Measurements from ENCODE around the gene LCE1E.

LCE1E gene

GRCh38 chr1:152801333-152801732 is 15.3 kb downstream of the LCE1E start:
- H3K36me3 ChIP-seq (ENCODE audit: control insufficient read depth, insufficient read depth, low read length): no peaks in the 10 kb centered on the region
- H3K27me3 ChIP-seq (ENCODE audit: control insufficient read depth, insufficient read depth, low read length): no peaks in the 10 kb centered on the region
- no peak overlapping the region for H3K27ac ChIP-seq (ENCODE audit: low read depth, low read length)
- H3K4me3 ChIP-seq (ENCODE audit: low read length): no peak overlapping the region
- H3K9ac ChIP-seq (ENCODE audit: low read length): no peak overlapping the region
- H3K4me1 ChIP-seq (ENCODE audit: control insufficient read depth, insufficient read depth, low read length): no peaks in the 10 kb centered on the region

GRCh38 chr1:152806576-152806975 is 20.5 kb downstream of the LCE1E start, which contains the start of gene LCE1C:
Gene LCE1C (minus strand): TSS chr1:152806651. CDS start chr1:152805478, 1,173 bp downstream.
- Histone ChIP-seq H3K4me3 (ENCODE audit: low read length) (no peak within 1 kb of the TSS), H3K4me1 (ENCODE audit: control insufficient read depth, insufficient read depth, low read length) (no peaks in the 10 kb centered on the region), H3K9ac (ENCODE audit: low read length) (no peak within 1 kb of the TSS), H3K36me3 (ENCODE audit: control insufficient read depth, insufficient read depth, low read length) (no peaks in the 10 kb centered on the region), H3K27ac (ENCODE audit: low read depth, low read length) (no peak within 1 kb of the TSS), H3K27me3 (ENCODE audit: control insufficient read depth, insufficient read depth, low read length) (no peaks in the 10 kb centered on the region)

GRCh38 chr1:152811050-152811449 is 25.0 kb downstream of the LCE1E start:
- no peak overlapping the region for H3K9ac ChIP-seq (ENCODE audit: low read length)
- no peak overlapping the region for H3K4me3 ChIP-seq (ENCODE audit: low read length)
- no peak overlapping the region for H3K27ac ChIP-seq (ENCODE audit: low read depth, low read length)
- H3K27me3 ChIP-seq (ENCODE audit: control insufficient read depth, insufficient read depth, low read length): no peaks in the 10 kb centered on the region
- H3K4me1 ChIP-seq (ENCODE audit: control insufficient read depth, insufficient read depth, low read length): no peaks in the 10 kb centered on the region
- H3K36me3 ChIP-seq (ENCODE audit: control insufficient read depth, insufficient read depth, low read length): no peaks in the 10 kb centered on the region

- H3K27me3 ChIP-seq (ENCODE audit: control insufficient read depth, insufficient read depth, low read length): no peaks in the 10 kb centered on the region
- no peak within 1 kb of the TSS for H3K4me3 ChIP-seq (ENCODE audit: low read length)
These were observed 25.6 kb downstream of the LCE1E start, which contains the start of gene LCE1B for GRCh38 chr1:152811671-152812070. Gene LCE1B (plus strand): TSS chr1:152811971. CDS start chr1:152812447, 476 bp downstream.

GRCh38 chr1:152817309-152817708 is 31.3 kb downstream of the LCE1E start:
- Histone ChIP-seq H3K27ac (ENCODE audit: low read depth, low read length) (no peak overlapping the region), H3K36me3 (ENCODE audit: control insufficient read depth, insufficient read depth, low read length) (no peaks in the 10 kb centered on the region), H3K4me3 (ENCODE audit: low read length) (no peak overlapping the region), H3K27me3 (ENCODE audit: control insufficient read depth, insufficient read depth, low read length) (no peaks in the 10 kb centered on the region), H3K9ac (ENCODE audit: low read length) (no peak overlapping the region), H3K4me1 (ENCODE audit: control insufficient read depth, insufficient read depth, low read length) (no peaks in the 10 kb centered on the region)

More at GRCh38 chr1:152811671-152812070, 25.6 kb downstream of the LCE1E start, which contains the start of gene LCE1B:
- no peaks in the 10 kb centered on the region for H3K36me3 ChIP-seq (ENCODE audit: control insufficient read depth, insufficient read depth, low read length)
- H3K27ac ChIP-seq (ENCODE audit: low read depth, low read length): no peak within 1 kb of the TSS
- H3K9ac ChIP-seq (ENCODE audit: low read length): no peak within 1 kb of the TSS
- H3K4me1 ChIP-seq (ENCODE audit: control insufficient read depth, insufficient read depth, low read length): no peaks in the 10 kb centered on the region

- no peak overlapping the region for H3K4me3 ChIP-seq (ENCODE audit: low read length)
- no peaks in the 10 kb centered on the region for H3K4me1 ChIP-seq (ENCODE audit: control insufficient read depth, insufficient read depth, low read length)
- no peak overlapping the region for H3K9ac ChIP-seq (ENCODE audit: low read length)
- H3K36me3 ChIP-seq (ENCODE audit: control insufficient read depth, insufficient read depth, low read length): no peaks in the 10 kb centered on the region
- no peak overlapping the region for H3K27ac ChIP-seq (ENCODE audit: low read depth, low read length)
- no peaks in the 10 kb centered on the region for H3K27me3 ChIP-seq (ENCODE audit: control insufficient read depth, insufficient read depth, low read length)
These were observed 37.2 kb downstream of the LCE1E start for GRCh38 chr1:152823294-152823693.

GRCh38 chr1:152824964-152825363 is 38.9 kb downstream of the LCE1E start:
- H3K4me3 ChIP-seq (ENCODE audit: low read length): no peak overlapping the region
- no peak overlapping the region for H3K9ac ChIP-seq (ENCODE audit: low read length)
- no peak overlapping the region for H3K27ac ChIP-seq (ENCODE audit: low read depth, low read length)
- H3K27me3 ChIP-seq (ENCODE audit: control insufficient read depth, insufficient read depth, low read length): no peaks in the 10 kb centered on the region
- H3K36me3 ChIP-seq (ENCODE audit: control insufficient read depth, insufficient read depth, low read length): no peaks in the 10 kb centered on the region
- H3K4me1 ChIP-seq (ENCODE audit: control insufficient read depth, insufficient read depth, low read length): no peaks in the 10 kb centered on the region

- no peak within 1 kb of the TSS for H3K9ac ChIP-seq (ENCODE audit: low read length)
- H3K36me3 ChIP-seq (ENCODE audit: control insufficient read depth, insufficient read depth, low read length): no peaks in the 10 kb centered on the region
- H3K27me3 ChIP-seq (ENCODE audit: control insufficient read depth, insufficient read depth, low read length): no peaks in the 10 kb centered on the region
- H3K4me3 ChIP-seq (ENCODE audit: low read length): no peak within 1 kb of the TSS
- H3K27ac ChIP-seq (ENCODE audit: low read depth, low read length): no peak within 1 kb of the TSS
- H3K4me1 ChIP-seq (ENCODE audit: control insufficient read depth, insufficient read depth, low read length): no peaks in the 10 kb centered on the region
These were observed 41.1 kb downstream of the LCE1E start, which contains the start of gene LCE1A for GRCh38 chr1:152827173-152827572. Gene LCE1A (plus strand): TSS chr1:152827473. CDS start chr1:152827473, 0 bp downstream.

- Histone ChIP-seq H3K36me3 (ENCODE audit: control insufficient read depth, insufficient read depth, low read length) (no peaks in the 10 kb centered on the region), H3K4me3 (ENCODE audit: low read length) (no peak overlapping the region), H3K27me3 (ENCODE audit: control insufficient read depth, insufficient read depth, low read length) (no peaks in the 10 kb centered on the region), H3K27ac (ENCODE audit: low read depth, low read length) (no peak overlapping the region), H3K9ac (ENCODE audit: low read length) (no peak overlapping the region), H3K4me1 (ENCODE audit: control insufficient read depth, insufficient read depth, low read length) (no peaks in the 10 kb centered on the region)
These were observed 50.8 kb downstream of the LCE1E start for GRCh38 chr1:152836870-152837269.

Data from rectal smooth muscle tissue (tissue), 1 donor.